SK-N-SH treated with all-trans-retinoic acid at 6 μM for 48 hours (cell line): ENCODE results near the gene CLCNKA.

Experiments
- ARNTL ChIP-seq: fragments of 450-650 bp; formaldehyde crosslinking; IDR thresholded peaks from 2 replicates; pipeline ENCODE4 v1.5.0; 2020; ENCODE audit warnings: low read depth, mild to moderate bottlenecking, moderate library complexity, borderline replicate concordance
- BACH2 ChIP-seq: fragments of 250-450 bp; sonication (Bioruptor Pico); IDR thresholded peaks from 2 replicates; pipeline ENCODE4 v1.9.0; 2021; ENCODE audit warnings: mild to moderate bottlenecking, borderline replicate concordance
- TSHZ2 ChIP-seq: fragments of 250-450 bp; sonication (Bioruptor Pico); IDR thresholded peaks from 2 replicates; pipeline ENCODE4 v1.5.0; 2020; ENCODE audit warnings: mild to moderate bottlenecking, moderate library complexity
- ZFP30 ChIP-seq: fragments of 450-650 bp; formaldehyde crosslinking; IDR thresholded peaks from 2 replicates; pipeline ENCODE4 v1.5.0; 2022; ENCODE audit warnings: mild to moderate bottlenecking, moderate library complexity
- TF ChIP-seq, protein P1 (sequence below): fragments of 250-450 bp; sonication (Bioruptor Pico); IDR thresholded peaks from 2 replicates; pipeline ENCODE4 v1.8.0; 2020; ENCODE audit warnings: mild to moderate bottlenecking, moderate library complexity, borderline replicate concordance
- TF ChIP-seq, protein P2 (sequence below): fragments of 250-450 bp; sonication (Bioruptor Pico); IDR thresholded peaks from 2 replicates; pipeline ENCODE4 v1.5.1; 2020; ENCODE audit warnings: low read depth, mild to moderate bottlenecking, moderate library complexity

- TF ChIP-seq TSHZ2 (CRISPR knock-in tag) (no peak), ZFP30 (CRISPR knock-in tag) (no peak), ARNTL (CRISPR knock-in tag) (no peak), BACH2 (CRISPR knock-in tag) (no peak)
- TF ChIP-seq, protein P1, sequence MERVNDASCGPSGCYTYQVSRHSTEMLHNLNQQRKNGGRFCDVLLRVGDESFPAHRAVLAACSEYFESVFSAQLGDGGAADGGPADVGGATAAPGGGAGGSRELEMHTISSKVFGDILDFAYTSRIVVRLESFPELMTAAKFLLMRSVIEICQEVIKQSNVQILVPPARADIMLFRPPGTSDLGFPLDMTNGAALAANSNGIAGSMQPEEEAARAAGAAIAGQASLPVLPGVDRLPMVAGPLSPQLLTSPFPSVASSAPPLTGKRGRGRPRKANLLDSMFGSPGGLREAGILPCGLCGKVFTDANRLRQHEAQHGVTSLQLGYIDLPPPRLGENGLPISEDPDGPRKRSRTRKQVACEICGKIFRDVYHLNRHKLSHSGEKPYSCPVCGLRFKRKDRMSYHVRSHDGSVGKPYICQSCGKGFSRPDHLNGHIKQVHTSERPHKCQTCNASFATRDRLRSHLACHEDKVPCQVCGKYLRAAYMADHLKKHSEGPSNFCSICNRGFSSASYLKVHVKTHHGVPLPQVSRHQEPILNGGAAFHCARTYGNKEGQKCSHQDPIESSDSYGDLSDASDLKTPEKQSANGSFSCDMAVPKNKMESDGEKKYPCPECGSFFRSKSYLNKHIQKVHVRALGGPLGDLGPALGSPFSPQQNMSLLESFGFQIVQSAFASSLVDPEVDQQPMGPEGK (CRISPR knock-in tag): no peak
- TF ChIP-seq, protein P2, sequence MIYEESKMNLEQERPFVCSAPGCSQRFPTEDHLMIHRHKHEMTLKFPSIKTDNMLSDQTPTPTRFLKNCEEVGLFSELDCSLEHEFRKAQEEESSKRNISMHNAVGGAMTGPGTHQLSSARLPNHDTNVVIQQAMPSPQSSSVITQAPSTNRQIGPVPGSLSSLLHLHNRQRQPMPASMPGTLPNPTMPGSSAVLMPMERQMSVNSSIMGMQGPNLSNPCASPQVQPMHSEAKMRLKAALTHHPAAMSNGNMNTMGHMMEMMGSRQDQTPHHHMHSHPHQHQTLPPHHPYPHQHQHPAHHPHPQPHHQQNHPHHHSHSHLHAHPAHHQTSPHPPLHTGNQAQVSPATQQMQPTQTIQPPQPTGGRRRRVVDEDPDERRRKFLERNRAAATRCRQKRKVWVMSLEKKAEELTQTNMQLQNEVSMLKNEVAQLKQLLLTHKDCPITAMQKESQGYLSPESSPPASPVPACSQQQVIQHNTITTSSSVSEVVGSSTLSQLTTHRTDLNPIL: no peak
These were observed 51.0 kb downstream of the CLCNKA start for GRCh38 chr1:16072616-16073484.
